A673 (cell line): Measurements from ENCODE around the gene LCN9.

ENCODE experiments used
- CTCF ChIP-seq: fragments of 300-800, 200-600 bp; sonication (generic); conservative IDR thresholded peaks from 2 replicates; pipeline ENCODE4 v1.5.1; 2017; ENCODE audit warnings: low read depth, mild to moderate bottlenecking, antibody characterized with exemption, low read length, moderate library complexity, mixed read lengths
- EZH2 ChIP-seq: fragments of 200-600 bp; sonication (generic); IDR thresholded peaks from 2 replicates; pipeline ENCODE4 v1.6.1; 2017; ENCODE audit warnings: borderline replicate concordance, low read depth, mild to moderate bottlenecking, mixed read lengths, antibody characterized with exemption, low read length; ENCODE audit not compliant: poor library complexity, severe bottlenecking

- no peak for TF ChIP-seq CTCF
- no peak for TF ChIP-seq EZH2
Observed at GRCh38 chr9:135670721-135671590, 7.8 kb downstream of the LCN9 start.
